HG03025 (cell line): Measurements from ENCODE around the gene ATP10B.

ENCODE experiments used
- ATAC-seq: cut with Tn5 transposase; IDR thresholded peaks from one replicate; pipeline ENCODE4 v1.9.1; 2021; ENCODE audit warnings: mild to moderate bottlenecking, moderate library complexity; ENCODE audit not compliant: unreplicated experiment, low FRiP score

The ATP10B gene

GRCh38 chr5:160640406-160640805 is 211.6 kb downstream of the ATP10B start:
- ATAC-seq, result no peak

DNA sequence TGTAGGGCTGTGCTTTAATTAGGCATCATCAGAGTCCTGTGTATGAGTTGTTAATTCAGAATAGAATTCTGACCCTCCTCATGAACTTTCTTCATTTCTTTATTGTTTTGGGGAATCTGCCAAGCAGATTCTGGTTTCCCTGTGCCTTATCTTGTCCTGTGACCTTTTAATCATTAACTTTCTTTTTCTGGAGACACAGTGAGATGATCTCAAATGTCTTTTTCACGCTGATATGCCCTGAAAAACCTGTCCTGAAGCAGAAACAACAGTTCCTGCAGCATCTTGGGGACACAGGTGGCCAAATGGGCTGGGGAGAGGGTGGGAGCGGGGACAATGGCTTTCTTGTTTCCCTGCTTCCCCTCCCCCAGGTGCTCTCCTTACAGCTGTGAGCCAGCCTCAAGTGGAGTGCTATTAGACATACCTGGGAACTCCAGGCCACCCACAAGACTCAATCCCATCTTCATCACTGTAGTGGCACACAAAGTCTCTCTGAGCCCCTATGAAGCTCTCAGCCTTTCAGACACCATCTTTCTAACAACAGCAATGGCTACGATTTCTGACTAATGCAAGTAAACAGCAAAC is 213.8 kb downstream of the ATP10B start:
- ATAC-seq, result no peak

- no peak for ATAC-seq
These were observed 214.5 kb downstream of the ATP10B start for GRCh38 chr5:160637357-160638090.

- no peak for ATAC-seq
These were observed 216.3 kb downstream of the ATP10B start for GRCh38 chr5:160635663-160636062.

DNA sequence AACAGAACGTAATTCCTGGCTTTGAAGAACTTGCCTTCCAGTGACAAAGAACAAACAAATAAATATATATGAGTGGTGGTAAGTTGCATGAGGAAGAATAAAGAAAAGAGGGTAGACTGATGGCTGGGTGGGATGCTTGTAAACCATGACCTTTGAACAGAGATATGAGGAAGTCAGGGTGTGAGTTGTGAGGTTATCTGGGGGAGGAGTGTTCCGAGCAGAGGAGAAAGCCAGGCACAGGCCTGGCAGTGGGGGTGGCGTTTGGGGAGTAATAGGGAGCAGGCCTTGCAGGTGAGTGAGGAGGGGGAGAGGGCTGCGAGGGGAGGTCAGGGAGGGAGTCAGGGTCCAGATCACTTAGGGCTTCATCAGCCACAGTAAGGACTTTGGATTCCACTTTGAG is 217.0 kb downstream of the ATP10B start:
- no peak for ATAC-seq

DNA sequence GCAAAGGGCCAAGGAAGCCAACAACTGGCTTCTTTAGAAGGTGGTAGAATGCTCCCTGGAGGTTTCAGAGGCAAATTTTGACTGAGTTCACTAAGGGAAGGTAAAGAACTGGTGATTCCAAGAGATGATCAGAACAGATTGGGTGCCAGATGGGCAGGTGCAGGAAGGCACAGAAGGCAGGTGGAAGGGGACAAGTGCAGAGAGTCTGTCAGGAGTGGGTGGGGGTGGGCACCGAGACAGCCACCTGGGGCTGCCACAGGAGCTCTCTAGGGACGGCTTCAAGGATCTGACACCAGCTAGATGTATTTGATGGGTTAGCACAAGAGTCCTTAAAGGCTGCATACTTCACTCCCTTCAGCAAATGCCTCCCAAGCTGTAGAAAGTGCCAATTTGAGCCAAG is 223.0 kb downstream of the ATP10B start:
- no peak for ATAC-seq

GRCh38 chr5:160628619-160628968 is 223.4 kb downstream of the ATP10B start:
- no peak for ATAC-seq

GRCh38 chr5:160627921-160628618 is 223.9 kb downstream of the ATP10B start:
- ATAC-seq, result no peak

GRCh38 chr5:160626322-160626721 is 225.7 kb downstream of the ATP10B start:
- ATAC-seq, result no peak

- ATAC-seq, result no peak
These were observed 230.5 kb downstream of the ATP10B start for GRCh38 chr5:160621526-160621925.

DNA sequence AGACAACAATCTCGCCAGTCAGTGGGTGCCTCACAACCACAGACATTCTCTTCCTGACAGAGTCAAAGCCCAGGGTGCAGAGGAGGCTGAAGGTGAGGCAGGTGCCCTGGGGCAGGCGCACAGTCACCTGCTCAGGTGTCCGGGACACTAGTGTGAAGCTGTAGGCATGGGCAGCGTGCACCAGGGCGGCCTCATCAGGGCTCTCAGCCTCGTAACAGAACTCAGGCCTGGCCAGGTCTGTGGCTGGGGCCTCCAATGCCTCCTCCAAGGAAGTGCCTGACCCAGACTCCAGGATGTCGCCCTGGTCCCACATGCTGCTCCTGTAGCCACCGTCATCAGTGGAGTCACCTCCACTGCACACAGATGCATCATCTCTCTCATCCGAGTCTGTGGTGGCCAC is 231.6 kb downstream of the ATP10B start:
- ATAC-seq, result no peak

- no peak for ATAC-seq
These were observed 232.6 kb downstream of the ATP10B start for GRCh38 chr5:160619381-160619780.

GRCh38 chr5:160618286-160618685 is 233.7 kb downstream of the ATP10B start:
- no peak for ATAC-seq

- ATAC-seq, result no peak
These were observed 235.1 kb downstream of the ATP10B start for GRCh38 chr5:160616712-160617497.

- ATAC-seq, result no peak
These were observed 237.9 kb downstream of the ATP10B start for GRCh38 chr5:160614136-160614535.

DNA sequence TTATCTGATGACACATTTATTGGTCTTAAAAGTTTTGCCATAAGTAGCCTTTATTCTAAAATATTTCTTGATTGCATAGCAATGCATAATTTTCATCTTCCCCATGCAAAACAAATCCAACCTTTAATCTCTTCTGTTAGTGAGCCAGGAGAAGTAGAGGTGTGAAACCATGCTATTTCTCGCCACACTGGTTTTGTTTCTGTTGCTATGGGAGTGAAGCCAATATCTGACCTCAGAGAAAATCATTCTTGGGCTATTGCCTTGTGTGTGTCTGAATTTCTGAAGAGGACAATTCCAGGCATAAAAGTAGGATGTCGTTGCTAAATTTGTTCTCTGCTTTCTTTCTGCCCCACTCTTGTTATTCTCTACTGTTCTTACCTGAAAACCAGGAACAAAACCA is 246.7 kb downstream of the ATP10B start:
- no peak for ATAC-seq

DNA sequence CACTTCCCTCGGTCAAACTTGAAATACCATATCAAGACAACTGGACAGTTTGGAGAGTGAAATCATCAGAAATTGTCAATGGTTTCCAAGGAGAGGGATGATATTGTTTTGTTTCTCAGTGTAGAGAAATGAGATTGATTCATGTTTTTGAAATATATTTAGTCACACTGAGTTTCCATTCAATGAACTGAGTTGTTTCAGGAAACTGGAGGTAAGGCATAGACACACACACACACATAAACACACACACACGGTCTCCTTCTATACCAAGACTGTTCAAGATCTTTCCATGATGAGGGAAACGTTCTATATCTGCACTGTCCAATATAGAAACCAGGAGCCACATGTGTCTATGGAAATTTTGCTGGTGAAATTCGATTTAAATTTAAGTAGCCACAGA is 247.5 kb downstream of the ATP10B start:
- no peak for ATAC-seq

DNA sequence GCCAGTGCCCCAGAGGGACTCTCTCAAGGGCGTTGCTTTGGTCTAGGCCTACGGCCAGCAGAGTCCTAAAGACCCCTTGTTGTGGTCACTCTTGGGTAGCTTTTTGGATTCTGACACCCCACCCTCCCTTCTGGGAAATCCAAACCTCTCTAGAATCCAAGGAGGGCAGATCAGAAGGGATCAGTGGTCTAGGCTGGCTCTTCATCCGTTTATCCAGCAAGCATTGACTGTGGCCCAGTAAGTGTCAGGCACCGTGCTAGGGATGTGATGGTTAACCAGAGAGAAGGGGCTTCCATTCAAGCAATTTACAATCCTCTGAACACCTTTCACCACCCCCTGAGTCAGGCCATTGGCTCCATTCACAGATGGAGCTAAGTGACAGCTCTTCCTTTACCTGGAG is 249.3 kb downstream of the ATP10B start:
- ATAC-seq, result no peak

- ATAC-seq, result no peak
These were observed 251.0 kb downstream of the ATP10B start for GRCh38 chr5:160601046-160601445.

GRCh38 chr5:160573318-160573717 is 278.7 kb downstream of the ATP10B start:
- ATAC-seq, result no peak

DNA sequence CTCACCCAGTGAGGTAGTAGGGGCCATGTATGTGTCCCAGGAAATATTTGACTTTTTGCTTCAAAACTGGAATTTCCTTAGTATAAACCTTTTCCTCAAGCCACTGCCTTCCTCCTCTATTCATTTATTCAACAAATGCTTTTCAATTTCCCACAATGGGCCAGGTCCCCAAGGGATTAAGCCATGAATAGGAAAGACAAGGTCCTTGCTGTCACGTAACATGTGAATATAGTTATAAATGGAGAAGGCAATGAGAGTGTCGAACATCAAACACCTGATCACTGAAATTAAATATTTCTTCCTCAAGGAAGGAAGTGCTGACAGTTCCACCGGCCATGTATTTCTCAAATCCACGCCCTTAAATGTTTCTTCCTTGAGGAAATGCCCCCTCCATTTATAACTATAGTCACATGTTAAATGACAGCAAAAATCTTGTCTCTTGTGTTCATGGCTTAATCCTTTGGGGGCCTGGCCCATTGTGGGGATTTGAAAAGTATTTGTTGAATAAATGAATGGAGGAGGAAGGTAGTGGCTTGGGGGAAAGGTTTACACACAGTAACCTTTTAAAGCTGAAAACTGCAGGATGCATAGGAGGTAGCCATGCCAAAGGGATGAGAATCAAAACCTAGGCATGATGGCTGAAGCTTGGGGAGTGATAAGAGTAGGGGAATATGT is 284.8 kb downstream of the ATP10B start:
- no peak for ATAC-seq
